K562 (cell line): ENCODE data around the gene CBLIF. TPM values are rescaled to one million over a fixed set of nuclear protein-coding genes. Genes with fewer than 3 reads are reported as not detected.

Source experiments
- HMGN3 ChIP-seq: IDR thresholded peaks from 2 replicates; pipeline ENCODE4 v1.6.1; 2011; ENCODE audit warnings: borderline replicate concordance, low read depth, mild to moderate bottlenecking, mixed read lengths, low read length; ENCODE audit not compliant: insufficient read length; ENCODE audit errors: extremely low read depth
- MCM2 ChIP-seq: fragments of 450-650 bp; IDR thresholded peaks from 2 replicates; pipeline ENCODE4 v1.6.1; 2017; ENCODE audit warnings: low read depth, mild to moderate bottlenecking
- MIER1 ChIP-seq: fragments of 450-650 bp; IDR thresholded peaks from 2 replicates; pipeline ENCODE4 v1.6.1; 2016; ENCODE audit warnings: antibody characterized with exemption, mild to moderate bottlenecking, low read depth
- MTA3 ChIP-seq: fragments of 450-650 bp; formaldehyde crosslinking; IDR thresholded peaks from 2 replicates; pipeline ENCODE4 v1.6.1; 2017; ENCODE audit warnings: mild to moderate bottlenecking, borderline replicate concordance
- MYNN ChIP-seq, 2 experiments: sonication (generic); formaldehyde crosslinking in 1 of 2; IDR thresholded peaks; 2 replicates each; pipeline versions ENCODE4 v1.5.0 to v1.6.1; 2016 to 2020; ENCODE audit warnings: antibody characterized with exemption in 1 of 2, missing genetic modification reagents in 1 of 2
- NFE2L1 ChIP-seq: fragments of 450-650 bp; IDR thresholded peaks from 2 replicates; pipeline ENCODE4 v1.6.1; 2016; ENCODE audit warnings: missing genetic modification characterization, low read depth, mild to moderate bottlenecking, missing compliant biosample characterization, moderate library complexity, borderline replicate concordance
- NR4A1 ChIP-seq, 2 experiments: fragments of 250-450 bp in 1 of 2; fragments of 450-650 bp in 1 of 2; sonication (Bioruptor Pico) in 1 of 2; IDR thresholded peaks; 2 replicates each; pipeline versions ENCODE4 v1.4.0 to v1.6.1; 2016 to 2020; ENCODE audit warnings: mild to moderate bottlenecking in 2 of 2, missing compliant biosample characterization in 1 of 2, missing genetic modification characterization in 1 of 2, moderate library complexity in 1 of 2
- PHTF2 ChIP-seq: fragments of 250-450 bp; sonication (Bioruptor Pico); IDR thresholded peaks from 2 replicates; pipeline ENCODE4 v1.5.0; 2021; ENCODE audit warnings: mild to moderate bottlenecking
- SMAD4 ChIP-seq: fragments of 250-450 bp; sonication (Bioruptor Pico); conservative IDR thresholded peaks from 2 replicates; pipeline ENCODE4 v1.8.0; 2021; ENCODE audit warnings: inconsistent platforms, mild to moderate bottlenecking, moderate library complexity
- SRSF9 ChIP-seq: fragments of 200-400 bp; formaldehyde crosslinking; IDR thresholded peaks from 2 replicates; pipeline ENCODE4 v1.6.1; 2017; ENCODE audit warnings: low read depth, low read length, borderline replicate concordance
- XRCC4 ChIP-seq: IDR thresholded peaks from one replicate; pipeline ENCODE4 v1.6.1; 2011; ENCODE audit not compliant: insufficient read depth, insufficient read length; ENCODE audit errors: extremely low read depth
- ZNF140 ChIP-seq: fragments of 250-450 bp; sonication (Bioruptor Pico); IDR thresholded peaks from 2 replicates; pipeline ENCODE4 v1.8.0; 2021; ENCODE audit warnings: moderate library complexity, mild to moderate bottlenecking, inconsistent platforms
- ZNF311 ChIP-seq: fragments of 250-450 bp; sonication (Bioruptor Pico); IDR thresholded peaks from 2 replicates; pipeline ENCODE4 v1.4.0; 2020; ENCODE audit warnings: mild to moderate bottlenecking, moderate library complexity
- ZNF347 ChIP-seq: fragments of 450-650 bp; formaldehyde crosslinking; IDR thresholded peaks from 2 replicates; pipeline ENCODE4 v1.4.0; 2020; ENCODE audit warnings: low read depth, mild to moderate bottlenecking, moderate library complexity
- polyA plus RNA-seq, 8 experiments: library from polyadenylated mRNA; depleted of rRNA in 4 of 8; stranded (reverse) in 5 of 8; unstranded in 3 of 8; fragments of >200 nt; fragmentation: Nextera tagmentation in 2 of 8; fragmentation: Illumina TruSeq in 1 of 8; extraction: Ambion mirVana in 2 of 8; extraction: Trizol in 1 of 8; gene quantifications; 2 replicates each; pipeline versions ENCODE4 v1.2.1 to v1.2.3, GENCODE V29; 2011 to 2014; ENCODE audit warnings: inconsistent platforms in 1 of 8, missing spikeins in 1 of 8
- total RNA-seq, 7 experiments: library from RNA; depleted of rRNA in 6 of 7; stranded (reverse); fragments of >200 nt in 6 of 7; fragmentation: Illumina TruSeq in 2 of 7; extraction: Trizol in 2 of 7; gene quantifications; 2 replicates each; pipeline versions ENCODE4 v1.2.1 to v1.2.3, GENCODE V29; 2011 to 2021; ENCODE audit warnings: low replicate concordance in 1 of 7
- TF ChIP-seq, protein P1 (sequence below): fragments of 150-350 bp; conservative IDR thresholded peaks from 2 replicates; pipeline ENCODE4 v1.6.1; 2014; ENCODE audit warnings: low read length
- TF ChIP-seq, protein P2 (sequence below): sonication (generic); formaldehyde crosslinking; IDR thresholded peaks from 2 replicates; pipeline ENCODE4 v1.8.1; 2023; ENCODE audit warnings: mild to moderate bottlenecking, missing genetic modification reagents
- TF ChIP-seq, protein P3 (sequence below): fragments of 250-450 bp; sonication (Bioruptor Pico); IDR thresholded peaks from 2 replicates; pipeline ENCODE4 v1.8.0; 2022; ENCODE audit warnings: moderate library complexity, mild to moderate bottlenecking, inconsistent platforms
- TF ChIP-seq, protein P4 (sequence below): fragments of 450-650 bp; IDR thresholded peaks from 2 replicates; pipeline ENCODE4 v1.6.1; 2016; ENCODE audit warnings: borderline replicate concordance
- TF ChIP-seq, protein P5 (sequence below): fragments of 450-650 bp; IDR thresholded peaks from 2 replicates; pipeline ENCODE4 v1.6.1; 2016; ENCODE audit warnings: low read depth, mild to moderate bottlenecking, moderate library complexity

The CBLIF gene
- total and polyA plus RNA-seq, 9 of the 15 experiments (the other 6 are each of a cell fraction or from before 2014, with no cell fraction given): 0.07 to 0.83 (median 0.54) TPM

DNA sequence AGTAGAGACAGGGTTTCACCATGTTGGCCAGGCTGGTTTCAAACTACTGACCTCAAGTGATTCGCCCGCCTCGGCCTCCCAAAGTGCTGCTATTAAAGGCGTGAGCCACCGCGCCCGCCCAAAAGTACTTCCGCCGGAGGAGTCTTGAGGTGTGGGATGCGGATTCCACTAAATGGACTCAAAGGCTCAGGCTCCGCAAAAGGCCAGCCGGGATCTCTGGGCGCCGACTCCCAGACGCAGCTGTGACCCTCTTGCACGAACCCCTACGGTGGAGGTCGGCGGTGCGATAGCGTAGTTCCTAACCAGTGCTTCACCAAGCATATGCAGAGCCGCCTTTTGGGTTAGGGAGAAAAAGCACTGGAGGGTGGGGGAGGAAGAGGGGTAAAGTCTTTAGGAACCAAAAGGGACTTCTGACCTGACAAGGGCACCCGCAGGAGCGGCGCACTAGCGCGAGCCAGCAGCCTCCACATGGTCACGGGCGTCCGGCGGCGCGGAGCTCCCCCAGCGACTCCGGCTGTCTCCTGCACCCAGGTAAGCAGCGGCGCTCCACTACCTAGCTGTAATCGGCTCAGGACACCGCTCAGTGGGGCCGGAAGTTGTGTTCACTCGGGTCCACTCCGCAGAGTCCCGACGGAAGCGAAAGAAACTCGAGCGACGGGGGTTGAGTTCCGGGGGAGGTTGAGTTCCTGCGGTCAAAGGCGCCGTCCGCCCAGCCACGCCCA is 34.9 kb downstream of the CBLIF start, which contains the start of gene MRPL16 (continued):
- TF ChIP-seq NR4A1 (CRISPR knock-in tag; IDR thresholded peaks at IDR 0.05) (no peak), NR4A1 (tag; IDR thresholded peaks at IDR 0.05) (peak; percentile 52; the same call in 1 of the 2 replicates), HMGN3 (peak; percentile 95), SRSF9 (no peak), XRCC4 (no peak), ZNF347 (no peak), PHTF2 (CRISPR knock-in tag) (peak; percentile 6; the same call in 1 of the 2 replicates), ZNF140 (CRISPR knock-in tag) (no peak), MYNN (IDR thresholded peaks at IDR 0.05) (peak; percentile 60; the same call in 1 of the 2 replicates), MYNN (CRISPR knock-in tag; IDR thresholded peaks at IDR 0.05) (no peak), MIER1 (no peak; the same call in 1 of the 2 replicates), SMAD4 (CRISPR knock-in tag) (peak; percentile 71; the same call in 1 of the 2 replicates), MTA3 (peak; percentile 90), ZNF311 (CRISPR knock-in tag) (no peak), NFE2L1 (tag) (no peak), MCM2 (no peak)
- TF ChIP-seq, protein P1, sequence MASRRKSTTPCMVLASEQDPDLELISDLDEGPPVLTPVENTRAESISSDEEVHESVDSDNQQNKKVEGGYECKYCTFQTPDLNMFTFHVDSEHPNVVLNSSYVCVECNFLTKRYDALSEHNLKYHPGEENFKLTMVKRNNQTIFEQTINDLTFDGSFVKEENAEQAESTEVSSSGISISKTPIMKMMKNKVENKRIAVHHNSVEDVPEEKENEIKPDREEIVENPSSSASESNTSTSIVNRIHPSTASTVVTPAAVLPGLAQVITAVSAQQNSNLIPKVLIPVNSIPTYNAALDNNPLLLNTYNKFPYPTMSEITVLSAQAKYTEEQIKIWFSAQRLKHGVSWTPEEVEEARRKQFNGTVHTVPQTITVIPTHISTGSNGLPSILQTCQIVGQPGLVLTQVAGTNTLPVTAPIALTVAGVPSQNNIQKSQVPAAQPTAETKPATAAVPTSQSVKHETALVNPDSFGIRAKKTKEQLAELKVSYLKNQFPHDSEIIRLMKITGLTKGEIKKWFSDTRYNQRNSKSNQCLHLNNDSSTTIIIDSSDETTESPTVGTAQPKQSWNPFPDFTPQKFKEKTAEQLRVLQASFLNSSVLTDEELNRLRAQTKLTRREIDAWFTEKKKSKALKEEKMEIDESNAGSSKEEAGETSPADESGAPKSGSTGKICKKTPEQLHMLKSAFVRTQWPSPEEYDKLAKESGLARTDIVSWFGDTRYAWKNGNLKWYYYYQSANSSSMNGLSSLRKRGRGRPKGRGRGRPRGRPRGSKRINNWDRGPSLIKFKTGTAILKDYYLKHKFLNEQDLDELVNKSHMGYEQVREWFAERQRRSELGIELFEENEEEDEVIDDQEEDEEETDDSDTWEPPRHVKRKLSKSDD: peak; percentile 78; the same call in 1 of the 2 replicates
- TF ChIP-seq, protein P2, sequence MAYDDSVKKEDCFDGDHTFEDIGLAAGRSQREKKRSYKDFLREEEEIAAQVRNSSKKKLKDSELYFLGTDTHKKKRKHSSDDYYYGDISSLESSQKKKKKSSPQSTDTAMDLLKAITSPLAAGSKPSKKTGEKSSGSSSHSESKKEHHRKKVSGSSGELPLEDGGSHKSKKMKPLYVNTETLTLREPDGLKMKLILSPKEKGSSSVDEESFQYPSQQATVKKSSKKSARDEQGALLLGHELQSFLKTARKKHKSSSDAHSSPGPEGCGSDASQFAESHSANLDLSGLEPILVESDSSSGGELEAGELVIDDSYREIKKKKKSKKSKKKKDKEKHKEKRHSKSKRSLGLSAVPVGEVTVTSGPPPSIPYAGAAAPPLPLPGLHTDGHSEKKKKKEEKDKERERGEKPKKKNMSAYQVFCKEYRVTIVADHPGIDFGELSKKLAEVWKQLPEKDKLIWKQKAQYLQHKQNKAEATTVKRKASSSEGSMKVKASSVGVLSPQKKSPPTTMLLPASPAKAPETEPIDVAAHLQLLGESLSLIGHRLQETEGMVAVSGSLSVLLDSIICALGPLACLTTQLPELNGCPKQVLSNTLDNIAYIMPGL: peak; percentile 78; the same call in 1 of the 2 replicates
- TF ChIP-seq, protein P3, sequence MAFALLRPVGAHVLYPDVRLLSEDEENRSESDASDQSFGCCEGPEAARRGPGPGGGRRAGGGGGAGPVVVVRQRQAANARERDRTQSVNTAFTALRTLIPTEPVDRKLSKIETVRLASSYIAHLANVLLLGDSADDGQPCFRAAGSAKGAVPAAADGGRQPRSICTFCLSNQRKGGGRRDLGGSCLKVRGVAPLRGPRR (CRISPR knock-in tag): no peak
- TF ChIP-seq, protein P4, sequence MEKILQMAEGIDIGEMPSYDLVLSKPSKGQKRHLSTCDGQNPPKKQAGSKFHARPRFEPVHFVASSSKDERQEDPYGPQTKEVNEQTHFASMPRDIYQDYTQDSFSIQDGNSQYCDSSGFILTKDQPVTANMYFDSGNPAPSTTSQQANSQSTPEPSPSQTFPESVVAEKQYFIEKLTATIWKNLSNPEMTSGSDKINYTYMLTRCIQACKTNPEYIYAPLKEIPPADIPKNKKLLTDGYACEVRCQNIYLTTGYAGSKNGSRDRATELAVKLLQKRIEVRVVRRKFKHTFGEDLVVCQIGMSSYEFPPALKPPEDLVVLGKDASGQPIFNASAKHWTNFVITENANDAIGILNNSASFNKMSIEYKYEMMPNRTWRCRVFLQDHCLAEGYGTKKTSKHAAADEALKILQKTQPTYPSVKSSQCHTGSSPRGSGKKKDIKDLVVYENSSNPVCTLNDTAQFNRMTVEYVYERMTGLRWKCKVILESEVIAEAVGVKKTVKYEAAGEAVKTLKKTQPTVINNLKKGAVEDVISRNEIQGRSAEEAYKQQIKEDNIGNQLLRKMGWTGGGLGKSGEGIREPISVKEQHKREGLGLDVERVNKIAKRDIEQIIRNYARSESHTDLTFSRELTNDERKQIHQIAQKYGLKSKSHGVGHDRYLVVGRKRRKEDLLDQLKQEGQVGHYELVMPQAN: peak; percentile 74; the same call in 1 of the 2 replicates
- TF ChIP-seq, protein P5, sequence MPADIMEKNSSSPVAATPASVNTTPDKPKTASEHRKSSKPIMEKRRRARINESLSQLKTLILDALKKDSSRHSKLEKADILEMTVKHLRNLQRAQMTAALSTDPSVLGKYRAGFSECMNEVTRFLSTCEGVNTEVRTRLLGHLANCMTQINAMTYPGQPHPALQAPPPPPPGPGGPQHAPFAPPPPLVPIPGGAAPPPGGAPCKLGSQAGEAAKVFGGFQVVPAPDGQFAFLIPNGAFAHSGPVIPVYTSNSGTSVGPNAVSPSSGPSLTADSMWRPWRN: no peak
